Left ventricle myocardium inferior (tissue), 1 donor: ENCODE data around the gene MUSTN1. TPM values are rescaled to one million over a fixed set of nuclear protein-coding genes. Genes with fewer than 3 reads are reported as not detected.

Experiments used
- DNase-seq: peaks from one replicate; pipeline ENCODE4 v3.0.0-alpha.2; 2020
- H3K27ac ChIP-seq: fragments of 200-600 bp; replicated peaks from 2 replicates; pipeline ENCODE4 v1.8.0; 2021
- H3K27me3 ChIP-seq: fragments of 200-600 bp; 2 replicates; pipeline ENCODE4 v1.8.0; 2021; ENCODE audit warnings: low read depth
- H3K36me3 ChIP-seq: fragments of 200-600 bp; 2 replicates; pipeline ENCODE4 v1.8.0; 2021
- H3K4me1 ChIP-seq: fragments of 200-600 bp; 2 replicates; pipeline ENCODE4 v1.8.0; 2021
- H3K4me3 ChIP-seq: fragments of 200-600 bp; 2 replicates; pipeline ENCODE4 v1.8.0; 2021; ENCODE audit warnings: mild to moderate bottlenecking, moderate library complexity
- H3K9me3 ChIP-seq: fragments of 200-600 bp; replicated peaks from 2 replicates; pipeline ENCODE4 v1.8.0; 2021
- intact Hi-C: fragments of 100-400 bp; cut with micrococcal nuclease; formaldehyde crosslinking; loops from one replicate; pipeline ENCODE4 v1.11.0; 2022
- total RNA-seq: library from RNA; stranded (reverse); fragmentation: NEBNext Ultra II Directional; extraction: Animal tissue kit (Norgen Biotek cat#: 25700); gene quantifications from one replicate; pipeline ENCODE4 v1.2.1, GENCODE V29; 2021
- TF ChIP-seq, protein P1 (sequence below): fragments of 200-600 bp; IDR thresholded peaks from 2 replicates; pipeline ENCODE4 v1.8.0; 2021; ENCODE audit warnings: antibody characterized with exemption, mild to moderate bottlenecking, borderline replicate concordance
- donor health status: DM: no; HTN: yes; CAD: no; lungs with severe emphysema.

Gene MUSTN1
- total RNA-seq, 1 donor from 2014 or later = 32.7 TPM

DNA sequence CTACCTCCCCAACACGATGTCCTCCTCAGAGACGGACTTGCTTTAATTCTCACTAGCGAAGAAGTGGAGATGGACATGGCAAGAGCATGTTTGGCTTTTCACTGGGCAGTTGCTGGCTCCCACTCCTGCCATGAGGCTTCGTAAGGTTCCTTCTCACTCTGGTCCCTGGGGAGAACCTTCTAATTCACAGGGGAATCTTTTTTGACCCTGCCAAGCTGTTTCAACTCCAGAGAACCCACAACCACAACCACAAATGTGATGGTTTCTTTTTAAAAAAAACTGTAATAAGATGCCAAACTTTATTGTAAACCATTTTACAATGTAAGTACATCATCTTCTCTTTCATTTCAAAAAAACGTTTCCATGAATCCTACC is 1.6 kb upstream of the MUSTN1 start:
- intact Hi-C loops = no loop called here
- TF ChIP-seq, protein P1, sequence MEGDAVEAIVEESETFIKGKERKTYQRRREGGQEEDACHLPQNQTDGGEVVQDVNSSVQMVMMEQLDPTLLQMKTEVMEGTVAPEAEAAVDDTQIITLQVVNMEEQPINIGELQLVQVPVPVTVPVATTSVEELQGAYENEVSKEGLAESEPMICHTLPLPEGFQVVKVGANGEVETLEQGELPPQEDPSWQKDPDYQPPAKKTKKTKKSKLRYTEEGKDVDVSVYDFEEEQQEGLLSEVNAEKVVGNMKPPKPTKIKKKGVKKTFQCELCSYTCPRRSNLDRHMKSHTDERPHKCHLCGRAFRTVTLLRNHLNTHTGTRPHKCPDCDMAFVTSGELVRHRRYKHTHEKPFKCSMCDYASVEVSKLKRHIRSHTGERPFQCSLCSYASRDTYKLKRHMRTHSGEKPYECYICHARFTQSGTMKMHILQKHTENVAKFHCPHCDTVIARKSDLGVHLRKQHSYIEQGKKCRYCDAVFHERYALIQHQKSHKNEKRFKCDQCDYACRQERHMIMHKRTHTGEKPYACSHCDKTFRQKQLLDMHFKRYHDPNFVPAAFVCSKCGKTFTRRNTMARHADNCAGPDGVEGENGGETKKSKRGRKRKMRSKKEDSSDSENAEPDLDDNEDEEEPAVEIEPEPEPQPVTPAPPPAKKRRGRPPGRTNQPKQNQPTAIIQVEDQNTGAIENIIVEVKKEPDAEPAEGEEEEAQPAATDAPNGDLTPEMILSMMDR = no peak

GRCh38 chr3:52835766-52836470 is 1.1 kb upstream of the MUSTN1 start:
- peaks cover 50% of the 10 kb centered on the region for H3K4me1 ChIP-seq
- peak overlapping the region; percentile 65 for H3K27ac ChIP-seq
- peak overlapping the region; percentile 50 for H3K4me3 ChIP-seq
- intact Hi-C loops = no loop called here
- no peaks in the 10 kb centered on the region for H3K27me3 ChIP-seq
- H3K9me3 ChIP-seq = no peaks in the 10 kb centered on the region
- H3K36me3 ChIP-seq = peaks cover 11% of the 10 kb centered on the region
- peak; percentile 32 for DNase-seq
- TF ChIP-seq, protein P1 = no peak

More for the DNA sequence above, 1.6 kb upstream of the MUSTN1 start:
- Histone ChIP-seq H3K9me3 (no peaks in the 10 kb centered on the region), H3K4me1 (peaks cover 50% of the 10 kb centered on the region), H3K27me3 (no peaks in the 10 kb centered on the region), H3K4me3 (no peak overlapping the region), H3K36me3 (peaks cover 17% of the 10 kb centered on the region), H3K27ac (peak overlapping the region; percentile 65)
- DNase-seq = no peak

- Histone ChIP-seq H3K4me3 (peak overlapping the region; percentile 50), H3K27ac (peak overlapping the region; percentile 32), H3K36me3 (peaks cover 1% of the 10 kb centered on the region), H3K4me1 (peaks cover 55% of the 10 kb centered on the region), H3K27me3 (no peaks in the 10 kb centered on the region), H3K9me3 (no peaks in the 10 kb centered on the region)
- intact Hi-C loops = no loop called here
- no peak for DNase-seq
- TF ChIP-seq, protein P1 = no peak
These were observed 1.6 kb downstream of the MUSTN1 start for GRCh38 chr3:52833202-52833601.

GRCh38 chr3:52831500-52832301 is 3.1 kb downstream of the MUSTN1 start:
- TF ChIP-seq, protein P1 = no peak
- H3K4me3 ChIP-seq = peak overlapping the region; percentile 2
- no peaks in the 10 kb centered on the region for H3K9me3 ChIP-seq
- DNase-seq = no peak
- H3K4me1 ChIP-seq = peaks cover 46% of the 10 kb centered on the region
- H3K27ac ChIP-seq = peak overlapping the region; percentile 64
- no peaks in the 10 kb centered on the region for H3K27me3 ChIP-seq
- intact Hi-C loops = no loop called here
- H3K36me3 ChIP-seq = no peaks in the 10 kb centered on the region

DNA sequence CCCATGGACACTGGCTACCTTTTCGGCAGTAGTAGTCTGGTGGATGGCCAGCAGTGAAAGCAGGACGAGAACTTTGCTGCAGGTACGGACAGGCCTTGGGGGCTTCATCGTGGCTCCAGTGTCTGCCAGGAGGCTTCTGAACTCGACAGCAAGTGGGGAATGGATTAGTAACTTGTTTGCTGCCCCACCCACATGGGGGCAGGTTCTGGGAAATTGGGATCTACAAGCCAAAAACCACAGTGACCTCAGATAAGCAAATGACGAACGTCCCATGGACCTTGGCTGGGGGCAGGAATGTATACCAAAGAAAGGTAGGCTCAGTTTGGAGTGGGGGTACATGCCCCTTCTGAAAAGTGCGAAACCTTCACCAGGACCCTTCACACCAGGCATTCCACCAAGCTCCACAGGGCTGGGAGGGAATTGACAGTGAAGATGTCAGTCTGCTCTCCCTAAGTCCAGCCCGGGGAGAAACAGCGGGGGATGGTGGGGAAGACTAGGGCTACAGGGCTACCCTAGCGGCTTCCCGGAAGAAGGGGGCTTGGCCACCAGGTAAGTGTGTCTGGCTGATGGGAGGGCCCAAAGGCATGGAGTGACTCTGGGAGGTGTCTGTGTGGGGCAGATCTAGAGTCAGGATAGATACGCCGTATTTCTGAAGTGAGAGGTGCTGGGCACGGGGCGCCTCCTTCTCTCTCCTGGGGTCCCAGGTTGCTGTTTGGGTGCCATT is 4.1 kb downstream of the MUSTN1 start, which contains the start of gene ITIH4:
TSS of gene ITIH4 (minus strand) at position 138 of the 724 bp plus-strand sequence. CDS start at position 108, 30 bp downstream.
- no peaks in the 10 kb centered on the region for H3K27me3 ChIP-seq
- H3K9me3 ChIP-seq = no peaks in the 10 kb centered on the region
- peaks cover 36% of the 10 kb centered on the region for H3K4me1 ChIP-seq
- TF ChIP-seq, protein P1 = no peak
- H3K4me3 ChIP-seq = no peak within 1 kb of the TSS
- intact Hi-C loops = no loop called here
- DNase-seq = no peak
- peaks cover under 1% of the 10 kb centered on the region for H3K36me3 ChIP-seq
- H3K27ac ChIP-seq = peak within 1 kb of the TSS; percentile 64
